K562 (cell line): ENCODE measurements around the gene PRKAR2B. TPM values are rescaled to one million over a fixed set of nuclear protein-coding genes. Genes with fewer than 3 reads are reported as not detected.

Experiments used
- CBX1 ChIP-seq: sonication (generic); IDR thresholded peaks from 2 replicates; pipeline ENCODE4 v1.6.1; 2016; ENCODE audit warnings: antibody characterized with exemption, low read depth, mild to moderate bottlenecking
- CC2D1A ChIP-seq: fragments of 450-650 bp; IDR thresholded peaks from 2 replicates; pipeline ENCODE4 v1.6.1; 2017; ENCODE audit warnings: mild to moderate bottlenecking
- DPF2 ChIP-seq: fragments of 450-650 bp; IDR thresholded peaks from 2 replicates; pipeline ENCODE4 v1.6.1; 2016
- HDGF ChIP-seq: fragments of 450-650 bp; IDR thresholded peaks from 2 replicates; pipeline ENCODE4 v1.6.1; 2016
- HNRNPK ChIP-seq: fragments of 200-400 bp; formaldehyde crosslinking; IDR thresholded peaks from one replicate; pipeline ENCODE4 v1.6.1; 2018; ENCODE audit warnings: mild to moderate bottlenecking, low read depth, low read length; ENCODE audit not compliant: poor library complexity, severe bottlenecking
- HSF4 ChIP-seq: fragments of 250-450 bp; sonication (Bioruptor Pico); IDR thresholded peaks from 2 replicates; pipeline ENCODE4 v2.1.2; 2022; ENCODE audit warnings: mild to moderate bottlenecking, moderate library complexity, borderline replicate concordance
- KLF13 ChIP-seq: fragments of 450-650 bp; IDR thresholded peaks from 2 replicates; pipeline ENCODE4 v1.6.1; 2016; ENCODE audit warnings: missing genetic modification characterization, low read depth, mild to moderate bottlenecking, missing compliant biosample characterization, moderate library complexity, borderline replicate concordance
- MAZ ChIP-seq, 2 experiments: fragments of 450-650 bp in 1 of 2; sonication (generic) in 1 of 2; formaldehyde crosslinking; IDR thresholded peaks in 1 of 2; conservative IDR thresholded peaks in 1 of 2; 2 replicates each; pipeline versions ENCODE4 v1.4.0 to v1.5.0; 2020; ENCODE audit warnings: mild to moderate bottlenecking in 1 of 2, missing genetic modification reagents in 1 of 2
- POLR2B ChIP-seq: fragments of 450-650 bp; IDR thresholded peaks from 2 replicates; pipeline ENCODE4 v1.6.1; 2018; ENCODE audit warnings: low read depth; ENCODE audit not compliant: partially characterized antibody
- SMC3 ChIP-seq: conservative IDR thresholded peaks from 2 replicates; pipeline ENCODE4 v1.6.1; 2011; ENCODE audit warnings: low read depth, low read length, improper control_type of control experiment; ENCODE audit not compliant: insufficient read depth
- ZNF165 ChIP-seq: fragments of 250-450 bp; sonication (Bioruptor Pico); IDR thresholded peaks from 2 replicates; pipeline ENCODE4 v1.4.0; 2020; ENCODE audit warnings: borderline replicate concordance
- ZNF644 ChIP-seq: fragments of 200-800 bp; sonication (Bioruptor generic); IDR thresholded peaks from 2 replicates; pipeline ENCODE4 v1.6.1; 2016; ENCODE audit warnings: low read depth, missing genetic modification characterization, missing compliant biosample characterization
- polyA plus RNA-seq, 8 experiments: library from polyadenylated mRNA; depleted of rRNA in 4 of 8; stranded (reverse) in 5 of 8; unstranded in 3 of 8; fragments of >200 nt; fragmentation: Nextera tagmentation in 2 of 8; fragmentation: Illumina TruSeq in 1 of 8; extraction: Ambion mirVana in 2 of 8; extraction: Trizol in 1 of 8; gene quantifications; 2 replicates each; pipeline versions ENCODE4 v1.2.1 to v1.2.3, GENCODE V29; 2011 to 2014; ENCODE audit warnings: inconsistent platforms in 1 of 8, missing spikeins in 1 of 8
- total RNA-seq, 7 experiments: library from RNA; depleted of rRNA in 6 of 7; stranded (reverse); fragments of >200 nt in 6 of 7; fragmentation: Illumina TruSeq in 2 of 7; extraction: Trizol in 2 of 7; gene quantifications; 2 replicates each; pipeline versions ENCODE4 v1.2.1 to v1.2.3, GENCODE V29; 2011 to 2021; ENCODE audit warnings: low replicate concordance in 1 of 7
- TF ChIP-seq, protein P1 (sequence below): fragments of 250-450 bp; sonication (Bioruptor Pico); IDR thresholded peaks from 2 replicates; pipeline ENCODE4 v1.5.0; 2022; ENCODE audit warnings: mild to moderate bottlenecking
- TF ChIP-seq, protein P2 (sequence below): fragments of 450-650 bp; formaldehyde crosslinking; IDR thresholded peaks from 2 replicates; pipeline ENCODE4 v1.4.0; 2022; ENCODE audit warnings: missing genetic modification characterization
- TF ChIP-seq, protein P3 (sequence below), 3 experiments: IDR thresholded peaks in 2 of 3; conservative IDR thresholded peaks in 1 of 3; 2 replicates each; pipeline ENCODE4 v1.5.1; 2011 to 2012; ENCODE audit warnings: low read length in 3 of 3, mild to moderate bottlenecking in 3 of 3, control low read depth in 2 of 3, improper control_type of control experiment in 1 of 3, inconsistent platforms in 1 of 3, low read depth in 1 of 3, mixed read lengths in 1 of 3, moderate library complexity in 1 of 3; ENCODE audit not compliant: insufficient read depth in 2 of 3
- TF ChIP-seq, protein P4 (sequence below), 2 experiments: fragments of 450-650 bp in 1 of 2; sonication (generic) in 1 of 2; formaldehyde crosslinking in 1 of 2; IDR thresholded peaks in 1 of 2; conservative IDR thresholded peaks in 1 of 2; 2 replicates each; pipeline versions ENCODE4 v1.6.1 to v1.8.1; 2016 to 2023; ENCODE audit warnings: mild to moderate bottlenecking in 2 of 2, moderate library complexity in 2 of 2, inconsistent platforms in 1 of 2, missing genetic modification reagents in 1 of 2

Gene PRKAR2B
- total and polyA plus RNA-seq, 9 of the 15 experiments (the other 6 are each of a cell fraction or from before 2014, with no cell fraction given) = 59.0 to 173 (median 129) TPM

DNA sequence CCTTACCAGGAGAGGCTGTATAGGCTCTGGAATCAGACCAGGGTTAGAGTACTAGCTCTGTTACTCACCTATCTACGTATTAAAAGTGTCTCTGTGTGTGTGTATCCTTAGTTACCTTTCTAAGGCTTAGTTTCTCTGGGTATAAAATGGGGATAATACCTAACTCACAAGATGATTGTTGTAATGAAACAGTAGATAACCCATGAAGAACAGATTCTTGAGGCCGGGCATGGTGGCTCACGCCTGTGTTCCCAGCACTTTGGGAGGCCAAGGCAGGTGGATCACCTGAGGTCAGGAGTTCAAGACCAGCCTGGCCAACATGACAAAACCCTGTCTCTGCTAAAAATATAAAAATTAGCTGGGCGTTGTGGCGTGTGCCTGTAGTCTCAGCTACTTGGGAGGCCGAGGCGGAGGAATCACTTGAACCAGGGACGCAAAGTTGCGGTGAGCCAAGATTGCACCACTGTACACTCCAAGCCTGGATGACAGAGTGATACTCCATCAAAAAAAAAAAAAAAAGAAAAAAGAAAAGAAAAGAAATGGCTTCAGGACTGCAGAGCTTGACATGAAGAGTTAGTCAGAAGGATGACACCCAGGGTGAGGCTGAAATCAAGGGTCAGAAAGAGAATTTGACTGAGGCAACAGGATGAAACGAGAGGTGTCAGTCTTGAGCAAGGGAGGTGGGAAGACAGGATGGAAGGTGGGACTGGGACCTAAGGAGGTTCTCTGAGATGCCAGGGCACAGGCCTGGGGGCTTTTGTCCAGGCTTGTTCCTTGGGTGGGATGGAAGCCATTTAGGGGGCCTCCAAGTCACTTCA, 33.4 kb downstream of the PRKAR2B start (continued):
- TF ChIP-seq DPF2 (peak; percentile 18; the same call in 1 of the 2 replicates), CBX1 (no peak), CC2D1A (no peak; the same call in 1 of the 2 replicates), HDGF (no peak), KLF13 (tag) (no peak), POLR2B (no peak), HNRNPK (no peak), ZNF165 (CRISPR knock-in tag) (no peak), SMC3 (no peak), ZNF644 (tag) (0 out of 2 replicates have a peak, but pooled peaks have one; percentile 16), MAZ (CRISPR knock-in tag; conservative IDR thresholded peaks at IDR 0.05 in 1 of 2, IDR thresholded peaks at IDR 0.05 in 1 of 2) (peak in 1 of 2 experiments; percentile 50; a peak in 1 of 4 replicates), HSF4 (CRISPR knock-in tag) (no peak)
- TF ChIP-seq, protein P1, sequence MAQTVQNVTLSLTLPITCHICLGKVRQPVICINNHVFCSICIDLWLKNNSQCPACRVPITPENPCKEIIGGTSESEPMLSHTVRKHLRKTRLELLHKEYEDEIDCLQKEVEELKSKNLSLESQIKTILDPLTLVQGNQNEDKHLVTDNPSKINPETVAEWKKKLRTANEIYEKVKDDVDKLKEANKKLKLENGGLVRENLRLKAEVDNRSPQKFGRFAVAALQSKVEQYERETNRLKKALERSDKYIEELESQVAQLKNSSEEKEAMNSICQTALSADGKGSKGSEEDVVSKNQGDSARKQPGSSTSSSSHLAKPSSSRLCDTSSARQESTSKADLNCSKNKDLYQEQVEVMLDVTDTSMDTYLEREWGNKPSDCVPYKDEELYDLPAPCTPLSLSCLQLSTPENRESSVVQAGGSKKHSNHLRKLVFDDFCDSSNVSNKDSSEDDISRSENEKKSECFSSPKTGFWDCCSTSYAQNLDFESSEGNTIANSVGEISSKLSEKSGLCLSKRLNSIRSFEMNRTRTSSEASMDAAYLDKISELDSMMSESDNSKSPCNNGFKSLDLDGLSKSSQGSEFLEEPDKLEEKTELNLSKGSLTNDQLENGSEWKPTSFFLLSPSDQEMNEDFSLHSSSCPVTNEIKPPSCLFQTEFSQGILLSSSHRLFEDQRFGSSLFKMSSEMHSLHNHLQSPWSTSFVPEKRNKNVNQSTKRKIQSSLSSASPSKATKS (CRISPR knock-in tag) = no peak
- TF ChIP-seq, protein P2, sequence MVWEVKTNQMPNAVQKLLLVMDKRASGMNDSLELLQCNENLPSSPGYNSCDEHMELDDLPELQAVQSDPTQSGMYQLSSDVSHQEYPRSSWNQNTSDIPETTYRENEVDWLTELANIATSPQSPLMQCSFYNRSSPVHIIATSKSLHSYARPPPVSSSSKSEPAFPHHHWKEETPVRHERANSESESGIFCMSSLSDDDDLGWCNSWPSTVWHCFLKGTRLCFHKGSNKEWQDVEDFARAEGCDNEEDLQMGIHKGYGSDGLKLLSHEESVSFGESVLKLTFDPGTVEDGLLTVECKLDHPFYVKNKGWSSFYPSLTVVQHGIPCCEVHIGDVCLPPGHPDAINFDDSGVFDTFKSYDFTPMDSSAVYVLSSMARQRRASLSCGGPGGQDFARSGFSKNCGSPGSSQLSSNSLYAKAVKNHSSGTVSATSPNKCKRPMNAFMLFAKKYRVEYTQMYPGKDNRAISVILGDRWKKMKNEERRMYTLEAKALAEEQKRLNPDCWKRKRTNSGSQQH = 0 out of 2 replicates have a peak, but pooled peaks have one; percentile 48
- TF ChIP-seq, protein P3, sequence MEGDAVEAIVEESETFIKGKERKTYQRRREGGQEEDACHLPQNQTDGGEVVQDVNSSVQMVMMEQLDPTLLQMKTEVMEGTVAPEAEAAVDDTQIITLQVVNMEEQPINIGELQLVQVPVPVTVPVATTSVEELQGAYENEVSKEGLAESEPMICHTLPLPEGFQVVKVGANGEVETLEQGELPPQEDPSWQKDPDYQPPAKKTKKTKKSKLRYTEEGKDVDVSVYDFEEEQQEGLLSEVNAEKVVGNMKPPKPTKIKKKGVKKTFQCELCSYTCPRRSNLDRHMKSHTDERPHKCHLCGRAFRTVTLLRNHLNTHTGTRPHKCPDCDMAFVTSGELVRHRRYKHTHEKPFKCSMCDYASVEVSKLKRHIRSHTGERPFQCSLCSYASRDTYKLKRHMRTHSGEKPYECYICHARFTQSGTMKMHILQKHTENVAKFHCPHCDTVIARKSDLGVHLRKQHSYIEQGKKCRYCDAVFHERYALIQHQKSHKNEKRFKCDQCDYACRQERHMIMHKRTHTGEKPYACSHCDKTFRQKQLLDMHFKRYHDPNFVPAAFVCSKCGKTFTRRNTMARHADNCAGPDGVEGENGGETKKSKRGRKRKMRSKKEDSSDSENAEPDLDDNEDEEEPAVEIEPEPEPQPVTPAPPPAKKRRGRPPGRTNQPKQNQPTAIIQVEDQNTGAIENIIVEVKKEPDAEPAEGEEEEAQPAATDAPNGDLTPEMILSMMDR (IDR thresholded peaks at IDR 0.05 in 2 of 3, conservative IDR thresholded peaks at IDR 0.05 in 1 of 3; ENCODE audit: insufficient read depth in 2 of 3, low read depth in 1 of 3, low read length in 3 of 3) = peak in 1 of 3 experiments; percentile 33; a peak in 2 of 6 replicates
- TF ChIP-seq, protein P4, sequence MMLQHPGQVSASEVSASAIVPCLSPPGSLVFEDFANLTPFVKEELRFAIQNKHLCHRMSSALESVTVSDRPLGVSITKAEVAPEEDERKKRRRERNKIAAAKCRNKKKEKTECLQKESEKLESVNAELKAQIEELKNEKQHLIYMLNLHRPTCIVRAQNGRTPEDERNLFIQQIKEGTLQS (IDR thresholded peaks at IDR 0.05) = peak; percentile 82
- TF ChIP-seq, protein P4 (CRISPR knock-in tag; conservative IDR thresholded peaks at IDR 0.05) = no peak
